Measurements from ENCODE around the gene TMEM132A. TPM values are rescaled to one million over a fixed set of nuclear protein-coding genes. Genes with fewer than 3 reads are reported as not detected.

TMEM132A gene
- polyA plus RNA-seq, 1 experiment: 17.9 TPM

- no peaks in the 10 kb centered on the region for H3K27me3 ChIP-seq (ENCODE audit: control insufficient read depth, insufficient read depth, low read length)
- no peak overlapping the region for H3K4me3 ChIP-seq (ENCODE audit: low read depth, low read length)
- ChIA-PET POLR2A (interaction anchor here (0.7 kb wide), 1 partner anchor 1982 kb away, joined by 3 read pairs; no protein-coding TSS in a partner anchor), CTCF (interaction anchor here (0.7 to 2.0 kb wide), 5 partner anchors 10 to 246 kb away, joined by 3 to 5 read pairs (median 3); no protein-coding TSS in a partner anchor)
- no peak for DNase-seq (ENCODE audit: low read depth)
- H3K36me3 ChIP-seq (ENCODE audit: control insufficient read depth, insufficient read depth, low read length): peaks cover 9% of the 10 kb centered on the region
- TF ChIP-seq, protein P1, sequence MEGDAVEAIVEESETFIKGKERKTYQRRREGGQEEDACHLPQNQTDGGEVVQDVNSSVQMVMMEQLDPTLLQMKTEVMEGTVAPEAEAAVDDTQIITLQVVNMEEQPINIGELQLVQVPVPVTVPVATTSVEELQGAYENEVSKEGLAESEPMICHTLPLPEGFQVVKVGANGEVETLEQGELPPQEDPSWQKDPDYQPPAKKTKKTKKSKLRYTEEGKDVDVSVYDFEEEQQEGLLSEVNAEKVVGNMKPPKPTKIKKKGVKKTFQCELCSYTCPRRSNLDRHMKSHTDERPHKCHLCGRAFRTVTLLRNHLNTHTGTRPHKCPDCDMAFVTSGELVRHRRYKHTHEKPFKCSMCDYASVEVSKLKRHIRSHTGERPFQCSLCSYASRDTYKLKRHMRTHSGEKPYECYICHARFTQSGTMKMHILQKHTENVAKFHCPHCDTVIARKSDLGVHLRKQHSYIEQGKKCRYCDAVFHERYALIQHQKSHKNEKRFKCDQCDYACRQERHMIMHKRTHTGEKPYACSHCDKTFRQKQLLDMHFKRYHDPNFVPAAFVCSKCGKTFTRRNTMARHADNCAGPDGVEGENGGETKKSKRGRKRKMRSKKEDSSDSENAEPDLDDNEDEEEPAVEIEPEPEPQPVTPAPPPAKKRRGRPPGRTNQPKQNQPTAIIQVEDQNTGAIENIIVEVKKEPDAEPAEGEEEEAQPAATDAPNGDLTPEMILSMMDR (IDR thresholded peaks at IDR 0.05; ENCODE audit: insufficient read depth, low read depth, low read length): no peak
Measured at GRCh38 chr11:60939855-60940254, 15.6 kb downstream of the TMEM132A start.

GRCh38 chr11:60941371-60942119 is 17.3 kb downstream of the TMEM132A start:
- CTCF ChIA-PET: interaction anchor here (2.0 kb wide), 1 partner anchor 9 kb away, joined by 5 read pairs; no protein-coding TSS in a partner anchor
- H3K36me3 ChIP-seq (ENCODE audit: control insufficient read depth, insufficient read depth, low read length): peaks cover 11% of the 10 kb centered on the region; the same call in 1 of the 2 replicates

GRCh38 chr11:60942219-60942618 is 18.0 kb downstream of the TMEM132A start:
- no peak overlapping the region for H3K4me3 ChIP-seq (ENCODE audit: low read depth, low read length)
- peaks cover 11% of the 10 kb centered on the region; the same call in 1 of the 2 replicates for H3K36me3 ChIP-seq (ENCODE audit: control insufficient read depth, insufficient read depth, low read length)
- H3K27me3 ChIP-seq (ENCODE audit: control insufficient read depth, insufficient read depth, low read length): no peaks in the 10 kb centered on the region
- no peak for DNase-seq (ENCODE audit: low read depth)
- TF ChIP-seq, protein P1 (IDR thresholded peaks at IDR 0.05; ENCODE audit: insufficient read depth, low read depth, low read length): no peak
- ChIA-PET CTCF (no interaction called here), POLR2A (no interaction called here)

More at GRCh38 chr11:60941371-60942119, 17.3 kb downstream of the TMEM132A start:
- POLR2A ChIA-PET: no interaction called here
- Histone ChIP-seq H3K27me3 (ENCODE audit: control insufficient read depth, insufficient read depth, low read length) (no peaks in the 10 kb centered on the region), H3K4me3 (ENCODE audit: low read depth, low read length) (no peak overlapping the region)
- TF ChIP-seq, protein P1 (IDR thresholded peaks at IDR 0.05; ENCODE audit: insufficient read depth, low read depth, low read length): no peak
- DNase-seq (ENCODE audit: low read depth): no peak

- TF ChIP-seq, protein P1 (IDR thresholded peaks at IDR 0.05; ENCODE audit: insufficient read depth, low read depth, low read length): no peak
- no peak for DNase-seq (ENCODE audit: low read depth)
- ChIA-PET POLR2A (no interaction called here), CTCF (interaction anchor here (0.6 kb wide), 1 partner anchor 549 kb away, joined by 3 read pairs; no protein-coding TSS in a partner anchor)
- Histone ChIP-seq H3K4me3 (ENCODE audit: low read depth, low read length) (no peak overlapping the region), H3K27me3 (ENCODE audit: control insufficient read depth, insufficient read depth, low read length) (no peaks in the 10 kb centered on the region), H3K36me3 (ENCODE audit: control insufficient read depth, insufficient read depth, low read length) (peaks cover 10% of the 10 kb centered on the region; the same call in 1 of the 2 replicates)
Measured at GRCh38 chr11:60942970-60943565, 18.8 kb downstream of the TMEM132A start.
